KBM-7 (cell line): ENCODE measurements around the gene GSAP.
"Not testable (repeated sequence)": the region's sequence is repeated elsewhere in the genome, so short reads cannot be mapped to it uniquely, and the experiment has no call there.

Experiments used
- DNase-seq: peaks from one replicate; pipeline ENCODE4 v3.0.0-alpha.2; 2015
- in situ Hi-C: fragments of 300-500 bp; cut with MboI; formaldehyde crosslinking; loops from 2 replicates; pipeline ENCODE4 v1.14.3; 2020; ENCODE audit warnings: low sequenced_read_pairs, low pct_unique_long_range_greater_than_20kb, mixed read lengths

The GSAP gene, protein sequence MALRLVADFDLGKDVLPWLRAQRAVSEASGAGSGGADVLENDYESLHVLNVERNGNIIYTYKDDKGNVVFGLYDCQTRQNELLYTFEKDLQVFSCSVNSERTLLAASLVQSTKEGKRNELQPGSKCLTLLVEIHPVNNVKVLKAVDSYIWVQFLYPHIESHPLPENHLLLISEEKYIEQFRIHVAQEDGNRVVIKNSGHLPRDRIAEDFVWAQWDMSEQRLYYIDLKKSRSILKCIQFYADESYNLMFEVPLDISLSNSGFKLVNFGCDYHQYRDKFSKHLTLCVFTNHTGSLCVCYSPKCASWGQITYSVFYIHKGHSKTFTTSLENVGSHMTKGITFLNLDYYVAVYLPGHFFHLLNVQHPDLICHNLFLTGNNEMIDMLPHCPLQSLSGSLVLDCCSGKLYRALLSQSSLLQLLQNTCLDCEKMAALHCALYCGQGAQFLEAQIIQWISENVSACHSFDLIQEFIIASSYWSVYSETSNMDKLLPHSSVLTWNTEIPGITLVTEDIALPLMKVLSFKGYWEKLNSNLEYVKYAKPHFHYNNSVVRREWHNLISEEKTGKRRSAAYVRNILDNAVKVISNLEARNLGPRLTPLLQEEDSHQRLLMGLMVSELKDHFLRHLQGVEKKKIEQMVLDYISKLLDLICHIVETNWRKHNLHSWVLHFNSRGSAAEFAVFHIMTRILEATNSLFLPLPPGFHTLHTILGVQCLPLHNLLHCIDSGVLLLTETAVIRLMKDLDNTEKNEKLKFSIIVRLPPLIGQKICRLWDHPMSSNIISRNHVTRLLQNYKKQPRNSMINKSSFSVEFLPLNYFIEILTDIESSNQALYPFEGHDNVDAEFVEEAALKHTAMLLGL

DNA sequence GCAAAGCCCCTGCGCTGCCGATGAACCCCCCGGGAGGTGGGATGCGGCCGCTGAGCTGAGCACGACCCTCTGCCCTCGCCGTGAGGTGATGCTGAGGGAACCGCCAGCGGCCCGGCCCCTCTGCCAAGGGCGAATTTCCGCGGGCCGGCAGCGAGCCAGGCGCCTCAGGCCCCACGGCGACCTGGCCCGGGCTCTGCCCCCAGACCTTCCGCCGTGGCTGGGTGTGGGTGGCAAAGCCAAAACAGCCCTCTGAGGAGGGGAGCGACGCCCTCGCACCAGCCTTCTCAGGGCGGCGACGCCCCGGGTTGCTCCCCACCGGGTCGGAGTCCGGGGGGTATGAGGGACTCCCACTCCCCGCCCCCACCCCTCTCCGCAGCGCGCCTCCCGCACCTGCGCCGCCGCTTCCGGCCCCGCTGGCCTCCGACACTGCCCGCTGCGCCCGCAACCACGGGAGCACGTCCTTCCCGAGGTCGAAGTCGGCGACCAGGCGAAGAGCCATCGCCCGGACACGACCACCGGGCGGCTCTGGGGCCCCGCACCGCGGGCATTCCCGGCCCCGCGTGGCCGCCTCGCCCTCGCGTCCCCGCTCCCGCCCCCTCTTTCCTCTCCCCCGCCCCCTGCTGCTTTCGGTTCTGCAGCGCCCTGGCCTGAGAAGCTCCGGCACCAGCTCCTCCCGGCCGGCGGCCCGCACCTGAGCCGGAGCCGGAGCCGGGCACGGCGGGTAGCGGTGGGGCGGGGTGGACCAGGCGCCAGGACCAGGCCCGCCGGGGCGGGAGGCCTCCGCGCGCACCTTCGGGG lies at the start of gene GSAP:
Gene GSAP, minus strand, starts transcription at position 527 of the 798 bp plus-strand sequence. Its CDS starts 28 bp downstream, at position 499.
- in situ Hi-C loops, result no loop called here

DNA sequence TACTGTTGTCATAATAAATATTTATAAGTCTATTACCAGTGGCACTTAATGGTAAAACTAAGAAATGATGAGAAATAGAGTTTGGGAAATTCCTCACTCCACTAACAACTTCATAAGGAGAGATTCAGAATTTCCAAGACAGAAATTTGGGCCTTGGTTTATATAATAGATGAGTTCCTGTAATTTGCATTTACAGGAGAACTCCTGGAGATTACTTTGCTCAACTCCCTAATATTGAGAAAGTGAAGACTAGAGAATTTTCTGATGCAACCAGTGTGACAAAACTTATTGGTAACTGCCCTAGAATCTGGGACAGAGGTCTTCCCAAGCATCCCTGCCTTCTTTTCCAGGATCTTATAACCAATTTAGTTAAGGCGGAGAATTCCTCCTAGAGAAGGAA lies 49.1 kb upstream of the GSAP start:
- in situ Hi-C loops, result no loop called here
- DNase-seq, result no peak

More for the DNA sequence above, at the start of gene GSAP:
- DNase-seq, result no peak

DNA sequence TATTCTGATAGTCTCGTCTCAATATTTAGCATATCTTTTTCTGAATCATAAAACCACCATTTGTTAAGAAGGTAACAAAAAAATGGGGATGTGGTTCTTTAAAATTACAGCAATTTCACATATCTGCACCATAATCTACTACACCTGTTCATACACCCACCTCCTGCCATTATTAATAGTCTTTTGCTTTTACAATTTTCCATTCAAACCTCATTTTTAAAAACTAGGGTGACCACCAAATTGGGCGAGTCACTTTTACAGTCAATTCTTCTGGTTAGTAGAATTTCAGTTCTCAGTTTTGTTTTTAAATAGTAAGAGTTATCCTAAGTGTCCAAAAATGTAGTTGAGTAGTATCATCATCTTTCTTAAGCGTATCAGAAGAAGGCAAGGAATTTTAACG lies 48.4 kb upstream of the GSAP start:
- in situ Hi-C loops, result no loop called here
- no peak for DNase-seq

DNA sequence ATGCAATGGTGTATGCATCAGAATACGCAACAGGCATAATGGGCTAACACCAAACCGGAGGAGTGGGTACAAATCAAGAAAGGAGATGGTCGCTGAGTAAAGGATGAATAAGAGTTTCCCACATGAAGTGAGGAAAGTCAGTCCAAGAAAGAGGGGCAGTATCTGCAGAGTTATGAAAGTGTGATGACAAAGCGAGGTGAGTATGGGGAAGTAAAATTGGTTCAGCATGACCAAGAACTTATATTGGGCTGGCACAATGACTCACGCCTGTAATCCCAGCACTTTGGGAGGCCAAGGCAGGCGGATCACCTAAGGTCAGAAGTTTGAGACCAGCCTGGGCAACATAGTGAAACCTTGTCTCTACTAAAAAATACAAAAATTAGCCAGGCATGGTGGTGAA lies 47.5 kb upstream of the GSAP start:
- peak; percentile 29 for DNase-seq
- in situ Hi-C loops, result not testable (repeated sequence)

DNA sequence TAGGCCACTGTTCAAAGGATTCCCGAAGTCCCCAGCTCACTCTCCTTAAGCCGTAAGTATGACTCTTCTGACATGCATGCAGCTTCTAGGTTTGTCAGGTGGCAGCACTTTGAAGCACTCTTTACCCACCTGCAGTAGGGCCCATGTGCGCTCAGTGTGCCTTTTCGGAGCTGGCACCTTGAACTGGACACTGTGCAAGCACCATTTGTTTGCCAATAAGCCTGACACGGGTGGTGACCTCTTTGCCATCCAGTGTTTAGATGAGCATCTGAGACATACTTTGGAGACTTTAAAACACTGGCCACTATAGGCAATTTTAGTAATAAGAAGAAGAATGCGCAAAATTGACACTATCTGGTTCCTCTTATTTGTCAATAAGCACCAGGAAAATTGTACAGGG lies 45.7 kb upstream of the GSAP start:
- in situ Hi-C loops, result no loop called here
- no peak for DNase-seq

DNA sequence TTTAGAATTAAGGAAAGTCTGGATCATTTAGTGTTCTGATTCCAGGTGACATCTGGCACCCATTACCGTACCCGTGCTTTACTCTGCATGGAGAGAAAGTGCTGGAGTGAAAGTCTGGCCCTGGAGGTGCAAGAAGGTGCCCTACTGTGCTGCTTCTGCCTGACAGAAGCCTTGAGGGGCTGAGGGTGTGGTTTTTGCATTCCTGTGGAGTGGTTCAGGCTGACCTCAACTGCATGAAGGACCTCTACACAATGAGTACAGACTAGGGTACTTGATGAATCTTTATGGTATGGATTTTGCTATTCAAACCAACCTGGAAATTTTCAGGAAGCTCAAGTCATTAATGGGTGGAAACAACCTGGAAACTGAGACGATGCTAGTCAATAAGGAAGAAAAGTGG lies 45.1 kb upstream of the GSAP start:
- in situ Hi-C loops, result no loop called here

DNA sequence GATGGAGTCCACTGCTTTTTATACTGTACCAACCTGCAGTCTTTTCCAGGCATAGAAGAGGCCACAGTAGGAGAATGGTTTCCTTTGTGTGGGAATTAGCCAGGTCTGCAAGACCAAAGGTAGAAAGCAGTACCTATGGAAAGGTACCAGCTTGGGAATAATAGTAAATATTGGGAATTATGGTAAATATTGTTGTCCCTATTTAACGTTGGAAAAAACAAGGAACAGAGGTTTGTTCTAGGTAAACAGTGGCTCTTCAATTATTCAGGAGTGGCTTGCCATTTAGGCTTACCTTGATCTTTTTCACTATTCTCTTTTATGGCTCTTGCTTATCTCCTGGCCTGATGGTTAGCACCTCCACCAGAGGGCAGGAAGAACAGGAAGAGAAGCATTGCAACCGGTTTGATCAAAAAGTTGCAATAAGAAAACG lies 43.9 kb upstream of the GSAP start:
- DNase-seq, result peak; percentile 20
- in situ Hi-C loops, result no loop called here

More for the DNA sequence above, 45.1 kb upstream of the GSAP start:
- DNase-seq, result no peak

DNA sequence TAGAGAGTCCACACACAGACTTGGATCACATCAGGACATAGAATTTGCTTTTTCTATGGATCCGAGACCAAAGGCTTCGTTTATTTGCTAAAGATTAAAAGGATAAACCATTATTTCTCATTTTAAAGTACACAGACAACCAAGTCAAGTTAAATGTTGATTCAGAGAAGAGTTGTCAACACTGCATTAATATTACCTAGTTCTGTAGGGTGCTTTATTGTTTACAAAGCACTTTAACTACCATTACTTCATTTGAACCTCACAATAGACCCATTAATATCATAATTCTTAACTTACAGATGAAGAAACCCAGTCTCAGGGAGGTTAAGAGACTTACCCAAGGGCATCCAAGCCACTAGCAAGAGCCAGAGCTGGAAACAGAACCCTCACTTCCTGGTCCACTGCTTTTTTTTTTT lies 43.2 kb upstream of the GSAP start:
- no peak for DNase-seq
- in situ Hi-C loops, result no loop called here

DNA sequence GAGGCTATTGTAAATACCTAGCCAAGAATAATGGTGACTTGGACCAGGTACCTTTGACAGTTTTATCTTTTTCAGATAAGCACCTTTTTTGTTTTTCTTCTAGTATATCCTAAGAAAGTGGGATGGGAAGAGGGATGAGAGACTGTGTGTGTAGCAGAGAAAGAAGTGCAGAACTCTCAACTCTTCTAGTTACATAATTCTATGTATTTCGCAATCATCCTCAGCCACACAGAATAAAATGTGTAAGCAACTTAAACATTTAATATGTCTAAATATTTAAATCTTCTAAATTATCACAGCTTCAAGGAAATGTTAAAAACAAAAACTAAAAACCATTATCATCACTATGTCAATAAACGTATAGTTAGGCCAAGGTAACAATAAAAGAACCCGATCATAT lies 42.6 kb upstream of the GSAP start:
- in situ Hi-C loops, result no loop called here
- no peak for DNase-seq

DNA sequence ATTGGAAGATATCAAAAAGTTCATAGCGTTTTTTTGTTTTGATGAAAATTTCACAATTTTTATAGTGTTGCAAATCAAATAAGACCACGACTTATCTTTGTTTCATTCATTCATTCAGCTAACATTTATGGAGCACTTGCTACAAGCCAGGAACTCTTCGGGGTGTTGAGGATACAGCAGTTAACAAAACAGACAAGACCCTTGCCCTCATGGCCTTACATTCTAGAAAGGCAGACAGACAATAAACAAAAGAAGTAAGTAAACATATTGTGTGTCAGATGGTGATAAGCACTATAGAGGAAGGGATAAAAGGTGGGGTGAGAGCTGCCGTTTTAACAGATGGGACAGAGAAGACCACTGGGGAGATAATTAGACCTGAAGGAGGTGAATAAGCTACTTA lies 41.6 kb upstream of the GSAP start:
- DNase-seq, result no peak
- in situ Hi-C loops, result no loop called here

DNA sequence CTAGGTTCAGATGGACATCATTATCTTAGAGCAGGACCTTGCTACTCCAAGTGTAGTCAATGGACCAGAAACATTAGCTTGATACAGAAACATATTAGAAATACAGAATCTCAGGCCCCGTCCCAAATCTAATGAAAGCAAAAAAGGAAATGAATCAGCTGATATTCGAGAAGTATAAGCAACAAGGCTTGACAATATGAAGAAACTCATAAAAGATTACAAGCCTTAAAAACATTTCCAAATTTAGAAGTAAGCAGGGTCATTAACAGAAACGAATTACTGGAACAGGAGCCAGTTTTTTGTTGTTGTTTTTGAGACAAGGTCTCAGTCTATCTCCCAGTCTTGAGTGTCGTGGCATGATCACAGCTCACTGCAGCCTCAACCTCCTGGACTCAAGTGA lies 40.5 kb upstream of the GSAP start:
- no peak for DNase-seq
- in situ Hi-C loops, result no loop called here

DNA sequence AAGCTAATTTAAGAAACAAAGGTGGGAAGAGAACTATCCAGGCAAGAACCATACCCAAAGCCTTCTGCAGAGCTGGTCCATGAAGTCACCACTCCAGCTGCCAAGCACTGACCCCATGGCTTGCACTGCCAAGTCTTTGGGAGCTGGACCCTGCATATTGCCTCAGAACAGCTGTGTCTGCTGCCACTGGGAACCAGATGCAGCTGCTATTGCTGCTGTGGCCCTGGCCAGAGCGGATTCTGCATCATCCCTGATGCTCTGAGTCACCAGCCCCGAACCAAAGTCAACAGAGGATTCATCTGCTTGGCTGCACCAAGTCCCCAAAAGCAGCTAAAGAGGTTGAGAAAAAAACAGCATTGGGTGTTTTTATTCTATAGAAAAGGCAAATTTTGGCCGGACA lies 39.2 kb upstream of the GSAP start:
- no peak for DNase-seq
- in situ Hi-C loops, result no loop called here

DNA sequence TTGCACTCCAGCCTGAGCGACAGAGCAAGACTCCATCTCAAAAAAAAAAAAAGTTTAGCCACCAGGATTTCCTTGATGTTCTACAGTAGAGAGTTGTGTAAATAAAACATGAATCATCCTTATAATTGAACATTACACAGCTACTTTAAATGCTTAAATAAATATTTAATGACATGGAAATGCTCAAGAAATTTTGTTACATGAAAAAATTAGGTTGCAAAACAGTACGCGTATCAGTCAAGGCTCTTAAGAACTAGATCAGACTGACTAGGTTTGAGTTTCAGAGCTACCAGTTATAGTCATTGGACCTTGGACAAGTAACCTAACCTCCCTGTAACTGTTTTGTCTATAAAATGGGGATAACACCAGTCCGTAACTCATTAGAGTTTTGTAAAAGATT lies 38.7 kb upstream of the GSAP start:
- DNase-seq, result no peak
- in situ Hi-C loops, result no loop called here

DNA sequence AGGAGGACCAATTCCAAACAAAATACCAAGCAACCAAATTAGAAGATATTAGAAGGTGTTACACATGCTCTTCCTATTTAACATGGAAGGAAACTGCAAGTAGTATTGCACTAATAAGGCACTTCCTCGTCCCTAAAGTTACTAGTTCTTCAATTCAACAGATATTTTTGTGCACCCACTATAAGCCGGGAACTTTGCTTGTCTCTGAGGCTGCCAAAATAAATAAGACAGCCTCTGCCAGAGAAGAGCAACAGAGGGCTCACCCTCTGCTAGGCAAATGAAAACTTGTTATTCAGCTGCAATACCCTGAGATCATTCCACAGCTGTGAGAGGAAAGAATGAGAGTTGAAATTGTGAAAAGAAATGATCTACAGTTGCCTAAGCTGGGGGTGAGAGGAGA lies 37.4 kb upstream of the GSAP start:
- in situ Hi-C loops, result no loop called here
- no peak for DNase-seq

DNA sequence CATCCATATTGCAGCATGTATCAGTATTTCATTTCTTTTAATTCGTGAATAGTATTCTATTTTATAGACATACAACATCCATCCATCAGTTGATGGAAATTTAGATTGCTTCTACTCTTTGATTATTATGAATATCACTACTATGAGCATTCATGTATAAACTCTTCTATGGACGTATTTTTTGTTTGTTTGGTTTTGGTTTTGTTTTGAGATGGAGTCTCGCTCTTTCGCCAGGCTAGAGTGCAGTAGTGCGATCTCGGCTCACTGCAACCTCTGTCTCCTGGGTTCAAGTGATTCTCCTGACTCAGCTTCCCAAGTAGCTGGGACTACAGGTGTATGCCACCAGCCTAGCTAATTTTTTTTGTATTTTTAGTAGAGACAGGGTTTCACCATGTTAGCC lies 35.8 kb upstream of the GSAP start:
- in situ Hi-C loops, DNase-seq: not testable (repeated sequence)

DNA sequence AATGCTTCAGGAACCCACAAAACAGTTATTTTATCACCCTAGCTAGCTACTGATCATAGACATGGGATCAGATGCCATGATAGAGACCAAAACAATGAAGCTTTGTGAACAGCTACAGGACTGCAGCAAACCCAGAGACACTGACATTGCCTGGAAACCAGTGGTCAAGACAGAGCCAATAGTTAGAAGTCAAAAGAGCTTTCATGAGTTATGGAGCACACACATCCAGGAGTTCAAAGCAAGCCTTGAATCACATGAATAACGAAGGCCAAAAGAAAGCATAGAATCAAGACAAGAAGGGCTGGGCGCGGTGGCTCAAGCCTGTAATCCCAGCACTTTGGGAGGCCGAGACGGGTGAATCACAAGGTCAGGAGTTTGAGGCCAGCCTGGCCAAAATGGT lies 34.5 kb upstream of the GSAP start:
- no peak for DNase-seq
- in situ Hi-C loops, result no loop called here

DNA sequence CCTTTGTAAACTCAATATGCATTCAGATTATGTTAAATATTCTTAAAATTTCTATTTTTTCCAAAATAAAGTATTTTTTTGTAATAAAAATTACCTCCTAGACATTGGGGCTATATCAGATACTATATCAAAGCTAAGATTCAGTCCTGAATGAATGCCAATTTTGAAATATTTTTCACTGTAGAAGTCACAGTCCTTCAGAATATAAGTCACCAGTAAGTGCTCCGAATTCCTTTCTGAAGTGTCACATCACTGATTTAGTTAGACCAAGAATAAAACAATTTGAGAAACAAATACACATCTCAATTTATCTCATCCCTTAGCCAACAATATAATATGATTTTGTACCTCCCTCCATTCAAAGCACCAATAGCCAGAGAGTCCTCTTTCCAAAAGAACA lies 33.9 kb upstream of the GSAP start:
- no peak for DNase-seq
- in situ Hi-C loops, result no loop called here

DNA sequence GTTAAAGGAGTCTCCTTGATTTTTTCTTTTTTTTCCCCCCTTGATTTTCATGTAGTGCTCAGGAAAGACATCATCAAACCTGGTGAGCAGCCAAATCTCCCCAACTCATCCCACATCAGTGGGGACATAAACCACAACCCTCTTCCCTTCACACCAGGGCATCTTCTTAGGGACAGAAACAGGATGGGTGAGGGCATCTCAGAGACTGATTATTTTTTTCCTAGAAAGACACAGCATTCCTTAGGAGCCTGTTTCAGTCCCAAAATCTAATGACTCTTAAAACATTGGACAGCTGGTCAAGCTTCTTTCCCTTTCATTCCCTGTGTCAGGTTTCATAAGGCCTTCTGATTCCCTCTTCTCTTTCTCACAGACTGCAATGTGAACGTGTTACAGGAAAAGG lies 31.5 kb upstream of the GSAP start:
- in situ Hi-C loops, result no loop called here
- DNase-seq, result no peak

DNA sequence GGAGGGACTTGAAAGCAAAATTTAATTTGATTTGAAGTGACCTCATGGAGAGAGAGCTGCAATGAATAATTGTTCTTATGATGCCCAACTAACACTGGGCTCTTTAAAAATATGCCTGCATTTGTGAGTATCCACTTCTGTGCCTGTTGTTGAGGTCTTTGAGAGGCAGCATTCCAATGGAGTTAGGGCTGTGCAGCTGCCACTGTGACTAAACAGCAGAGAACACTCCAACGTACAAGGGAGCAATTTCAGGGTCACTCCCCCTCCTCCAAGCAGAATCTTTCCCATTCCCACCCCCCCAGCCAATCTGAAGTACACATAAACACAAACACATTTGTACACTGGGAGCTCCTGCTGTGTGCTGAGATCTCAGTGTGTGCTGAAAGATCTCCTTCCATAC lies 28.0 kb upstream of the GSAP start:
- in situ Hi-C loops, result no loop called here
- DNase-seq, result no peak

DNA sequence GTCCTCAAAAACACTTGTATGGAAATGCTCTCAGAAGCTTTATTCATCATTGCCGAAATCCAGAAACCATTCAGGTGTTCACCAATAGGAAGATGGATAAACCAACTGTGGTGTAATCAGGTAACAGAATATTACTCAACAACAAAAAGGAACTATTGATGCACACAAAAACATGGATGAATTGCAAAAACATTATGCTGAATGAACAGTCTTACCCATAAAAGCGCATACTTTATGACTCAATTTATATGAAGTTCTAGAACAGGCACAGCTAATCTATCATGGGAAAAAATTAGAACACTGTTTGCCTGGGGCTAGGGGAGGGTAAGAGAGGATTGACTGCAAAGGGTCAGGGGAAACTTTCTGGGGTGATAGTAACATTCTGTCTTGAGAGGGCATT lies 26.9 kb upstream of the GSAP start:
- in situ Hi-C loops, result no loop called here

More for the DNA sequence above, 26.9 kb upstream of the GSAP start:
- no peak for DNase-seq
